ENCODE results near the gene ITIH3. TPM values are rescaled to one million over a fixed set of nuclear protein-coding genes. Genes with fewer than 3 reads are reported as not detected.

ITIH3 gene
- total and polyA plus RNA-seq, 7 donors = 0.14 to 2.3 (median 0.65) TPM; not detected in 3

DNA sequence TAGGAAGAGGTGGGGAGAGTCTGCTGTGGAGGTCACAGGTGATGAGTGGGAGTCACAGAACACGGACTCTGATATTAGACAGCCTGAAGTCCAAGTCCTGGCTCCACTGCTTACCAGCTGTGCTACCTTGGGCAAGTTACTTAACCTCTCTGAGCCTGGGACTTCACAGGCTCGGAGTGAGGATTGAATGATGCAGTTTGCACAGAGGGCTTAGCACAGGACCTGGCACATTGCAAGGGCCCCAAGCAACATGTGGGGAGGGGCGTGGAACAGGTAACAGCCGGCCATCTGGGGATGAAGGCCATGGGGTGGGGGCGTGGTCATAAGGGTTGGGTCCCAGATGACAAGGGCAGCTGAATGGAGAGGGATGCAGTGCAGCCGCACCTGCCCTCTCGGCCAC is 4.3 kb upstream of the ITIH3 start:
- no peak for DNase-seq

DNA sequence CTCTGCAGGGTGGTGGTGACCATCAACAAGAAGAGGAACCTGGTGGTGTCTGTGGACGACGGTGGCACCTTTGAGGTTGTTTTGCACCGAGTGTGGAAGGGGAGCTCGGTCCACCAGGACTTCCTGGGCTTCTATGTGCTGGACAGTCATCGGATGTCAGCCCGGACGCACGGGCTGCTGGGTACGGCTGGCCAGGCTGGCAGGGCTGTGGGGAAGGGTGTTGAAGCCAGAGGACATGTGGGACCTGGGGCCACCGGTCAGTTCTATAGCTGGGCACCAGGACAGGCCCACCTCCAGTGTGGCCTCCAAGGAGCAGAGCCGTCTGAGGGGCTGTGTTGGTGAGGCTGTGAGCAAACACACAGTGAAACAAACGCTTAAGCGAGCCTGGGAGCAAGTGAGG is 3.9 kb upstream of the ITIH3 start:
- TF ChIP-seq POLR2AphosphoS5 (IDR thresholded peaks at IDR 0.05) (no peak), EP300 (IDR thresholded peaks at IDR 0.05) (no peak), POLR2A (IDR thresholded peaks at IDR 0.05) (no peak)
- TF ChIP-seq, protein P1, sequence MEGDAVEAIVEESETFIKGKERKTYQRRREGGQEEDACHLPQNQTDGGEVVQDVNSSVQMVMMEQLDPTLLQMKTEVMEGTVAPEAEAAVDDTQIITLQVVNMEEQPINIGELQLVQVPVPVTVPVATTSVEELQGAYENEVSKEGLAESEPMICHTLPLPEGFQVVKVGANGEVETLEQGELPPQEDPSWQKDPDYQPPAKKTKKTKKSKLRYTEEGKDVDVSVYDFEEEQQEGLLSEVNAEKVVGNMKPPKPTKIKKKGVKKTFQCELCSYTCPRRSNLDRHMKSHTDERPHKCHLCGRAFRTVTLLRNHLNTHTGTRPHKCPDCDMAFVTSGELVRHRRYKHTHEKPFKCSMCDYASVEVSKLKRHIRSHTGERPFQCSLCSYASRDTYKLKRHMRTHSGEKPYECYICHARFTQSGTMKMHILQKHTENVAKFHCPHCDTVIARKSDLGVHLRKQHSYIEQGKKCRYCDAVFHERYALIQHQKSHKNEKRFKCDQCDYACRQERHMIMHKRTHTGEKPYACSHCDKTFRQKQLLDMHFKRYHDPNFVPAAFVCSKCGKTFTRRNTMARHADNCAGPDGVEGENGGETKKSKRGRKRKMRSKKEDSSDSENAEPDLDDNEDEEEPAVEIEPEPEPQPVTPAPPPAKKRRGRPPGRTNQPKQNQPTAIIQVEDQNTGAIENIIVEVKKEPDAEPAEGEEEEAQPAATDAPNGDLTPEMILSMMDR (IDR thresholded peaks at IDR 0.05) = no peak
- Histone ChIP-seq H3K36me3 (no peaks in the 10 kb centered on the region), H3K27ac (no peak overlapping the region), H3K9me3 (no peaks in the 10 kb centered on the region), H3K27me3 (no peaks in the 10 kb centered on the region), H3K4me1 (no peaks in the 10 kb centered on the region), H3K4me3 (no peak overlapping the region)
- 87% methylated on average over 13 of the region's 13 CpGs for WGBS, 2 donors
- intact Hi-C loops (cut with DNase I) = no loop called here
- DNase-seq = no peak

More for the DNA sequence above, 4.3 kb upstream of the ITIH3 start:
- H3K27me3 ChIP-seq = no peaks in the 10 kb centered on the region
- no peaks in the 10 kb centered on the region for H3K9me3 ChIP-seq
- TF ChIP-seq POLR2A (IDR thresholded peaks at IDR 0.05) (no peak), EP300 (IDR thresholded peaks at IDR 0.05) (no peak), POLR2AphosphoS5 (IDR thresholded peaks at IDR 0.05) (no peak)
- TF ChIP-seq, protein P1 (IDR thresholded peaks at IDR 0.05) = no peak
- H3K4me1 ChIP-seq = no peaks in the 10 kb centered on the region
- H3K27ac ChIP-seq = no peak overlapping the region
- intact Hi-C loops (cut with DNase I) = no loop called here
- no peaks in the 10 kb centered on the region for H3K36me3 ChIP-seq
- WGBS, 2 donors = 63 to 86% methylated on average over 7 of the region's 7 CpGs
- H3K4me3 ChIP-seq = no peak overlapping the region

DNA sequence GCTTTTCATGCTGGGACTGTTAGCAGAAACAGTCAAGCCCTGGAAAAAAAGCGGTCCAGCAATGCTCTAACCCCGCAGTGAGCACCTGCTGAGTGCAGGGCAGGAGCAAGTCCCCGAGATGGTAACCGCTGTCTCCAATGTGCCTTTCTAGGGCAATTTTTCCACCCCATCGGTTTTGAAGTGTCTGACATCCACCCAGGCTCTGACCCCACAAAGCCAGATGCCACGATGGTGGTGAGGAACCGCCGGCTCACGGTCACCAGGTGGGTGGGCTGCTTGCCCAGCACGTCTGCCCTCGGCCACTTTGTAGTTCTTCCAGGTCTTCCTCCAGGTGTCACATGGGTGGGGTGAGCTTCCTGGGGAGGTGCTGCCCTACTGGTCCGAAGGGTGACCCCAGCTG is 3.2 kb upstream of the ITIH3 start:
- H3K4me3 ChIP-seq = no peak overlapping the region
- DNase-seq = no peak
- intact Hi-C loops (cut with DNase I) = no loop called here
- H3K36me3 ChIP-seq = no peaks in the 10 kb centered on the region
- no peaks in the 10 kb centered on the region for H3K9me3 ChIP-seq
- no peak overlapping the region for H3K27ac ChIP-seq
- WGBS, 2 donors = 79 to 83% methylated on average over 12 of the region's 12 CpGs
- no peaks in the 10 kb centered on the region for H3K4me1 ChIP-seq
- TF ChIP-seq EP300 (IDR thresholded peaks at IDR 0.05) = no peak
- H3K27me3 ChIP-seq = no peaks in the 10 kb centered on the region

DNA sequence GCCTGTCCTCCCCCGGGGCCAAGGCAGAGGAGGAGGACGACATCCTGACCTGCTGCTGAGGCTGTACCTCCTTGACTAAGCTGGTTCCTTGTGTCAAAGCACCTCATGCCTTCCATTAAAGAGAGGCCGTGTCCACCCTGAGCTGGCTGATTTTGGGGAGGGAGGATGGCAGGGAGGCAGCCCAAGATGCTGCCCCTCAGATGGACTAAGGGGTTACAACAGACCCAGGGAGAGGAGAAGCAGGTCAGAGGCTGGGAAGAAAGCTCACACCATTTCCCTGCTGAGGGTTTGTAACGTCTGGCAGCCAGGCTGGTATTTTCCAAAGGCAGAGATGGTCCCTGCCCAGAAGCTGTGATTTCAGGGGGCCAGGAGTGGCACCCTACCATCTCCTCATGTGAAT is 2.7 kb upstream of the ITIH3 start:
- no peaks in the 10 kb centered on the region for H3K4me1 ChIP-seq
- intact Hi-C loops (cut with DNase I) = no loop called here
- no peaks in the 10 kb centered on the region for H3K27me3 ChIP-seq
- H3K27ac ChIP-seq = no peak overlapping the region
- 83 to 86% methylated on average over 4 of the region's 4 CpGs for WGBS, 2 donors
- TF ChIP-seq POLR2AphosphoS5 (IDR thresholded peaks at IDR 0.05) = no peak
- TF ChIP-seq EP300 (IDR thresholded peaks at IDR 0.05) = no peak
- TF ChIP-seq, protein P1 (IDR thresholded peaks at IDR 0.05) = no peak
- TF ChIP-seq POLR2A (IDR thresholded peaks at IDR 0.05) = no peak
- no peak for DNase-seq
- no peaks in the 10 kb centered on the region for H3K36me3 ChIP-seq
- no peak overlapping the region for H3K4me3 ChIP-seq
- H3K9me3 ChIP-seq = no peaks in the 10 kb centered on the region

DNA sequence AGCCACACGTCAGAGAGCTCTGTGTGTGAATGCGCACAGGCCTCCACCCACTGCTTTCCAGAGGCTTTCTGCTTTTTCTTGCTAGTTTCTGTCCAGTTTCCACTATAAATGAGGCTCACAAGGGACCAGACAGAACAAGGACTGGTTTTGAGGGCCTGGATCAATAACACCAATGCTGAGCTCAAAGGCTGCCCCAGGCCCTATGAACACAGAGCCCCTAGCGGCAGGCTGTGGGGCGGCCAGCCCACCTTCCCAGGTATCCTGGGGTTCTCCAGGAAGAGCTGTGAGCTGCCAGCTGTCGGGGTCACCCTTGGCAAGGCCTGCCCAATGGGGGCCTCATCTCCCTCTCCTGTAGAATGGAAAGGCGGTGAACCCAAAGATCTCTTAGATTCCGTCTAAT is 2.2 kb upstream of the ITIH3 start:
- Histone ChIP-seq H3K36me3 (no peaks in the 10 kb centered on the region), H3K4me1 (no peaks in the 10 kb centered on the region), H3K27me3 (no peaks in the 10 kb centered on the region), H3K27ac (no peak overlapping the region), H3K9me3 (no peaks in the 10 kb centered on the region), H3K4me3 (no peak overlapping the region)
- TF ChIP-seq POLR2AphosphoS5 (IDR thresholded peaks at IDR 0.05) = no peak
- TF ChIP-seq, protein P1 (IDR thresholded peaks at IDR 0.05) = no peak
- intact Hi-C loops (cut with DNase I) = no loop called here
- no peak for DNase-seq
- 87 to 92% methylated on average over 7 of the region's 7 CpGs for WGBS, 2 donors

Measured in sigmoid colon (tissue), 7 donors.